Measurements from ENCODE around the gene SEC23IP. TPM values are rescaled to one million over a fixed set of nuclear protein-coding genes. Genes with fewer than 3 reads are reported as not detected.

The SEC23IP gene
- total RNA-seq, 1 donor: 28.6 TPM

DNA sequence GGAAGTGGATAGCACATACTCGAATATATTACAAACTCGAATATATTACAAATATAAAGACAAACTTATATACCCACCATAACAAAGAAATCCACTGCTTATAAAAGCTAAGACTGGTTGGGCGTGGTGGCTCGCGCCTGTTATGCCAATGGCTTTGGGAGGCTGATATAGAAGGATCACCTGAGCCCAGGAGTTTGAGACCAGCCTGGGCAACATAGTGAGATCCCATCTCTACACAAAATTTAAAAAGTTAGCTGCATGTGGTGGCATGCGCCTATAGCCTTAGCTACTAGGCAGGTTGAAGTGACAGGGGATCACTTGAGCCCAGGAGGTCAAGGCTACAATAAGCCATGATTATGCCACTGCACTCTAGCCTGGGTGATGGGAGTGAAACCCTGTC lies 40.3 kb upstream of the SEC23IP start:
- no peaks in the 10 kb centered on the region for H4K20me1 ChIP-seq (ENCODE audit: insufficient read depth, low read length)
- peaks cover 52% of the 10 kb centered on the region for H3K36me3 ChIP-seq (ENCODE audit: insufficient read depth, low read length)

DNA sequence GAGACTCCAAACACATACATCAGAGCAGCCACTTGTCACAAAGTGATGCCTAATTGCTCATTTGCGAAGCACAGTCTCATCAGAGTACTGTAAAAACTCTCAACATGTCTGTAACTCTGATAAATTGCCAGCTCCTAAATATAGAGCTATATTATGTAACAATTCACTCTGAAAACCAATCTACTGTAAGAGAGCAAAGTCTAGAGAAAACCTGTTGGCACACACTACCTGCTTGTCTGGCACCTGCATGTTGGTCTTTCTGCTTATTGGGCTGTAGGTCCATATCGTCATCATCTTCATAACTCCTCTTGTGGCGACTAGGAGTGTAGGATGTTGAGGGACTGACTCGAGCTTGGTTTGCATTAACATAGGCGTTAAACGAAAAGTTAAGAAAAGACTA lies 39.7 kb upstream of the SEC23IP start:
- Histone ChIP-seq H3K4me2 (ENCODE audit: insufficient read depth, low read length) (no peak overlapping the region), H3K4me3 (ENCODE audit: insufficient read depth, low read length) (no peak overlapping the region), H3K79me2 (ENCODE audit: insufficient read depth, low read length) (no peaks in the 10 kb centered on the region), H3K27ac (ENCODE audit: low read depth, low read length) (no peak overlapping the region), H3K4me1 (ENCODE audit: insufficient read depth, low read length) (peaks cover 15% of the 10 kb centered on the region), H3K36me3 (ENCODE audit: insufficient read depth, low read length) (peaks cover 51% of the 10 kb centered on the region), H3K9me3 (ENCODE audit: low read depth, low read length) (no peaks in the 10 kb centered on the region), H2AFZ (ENCODE audit: low read length) (no peak overlapping the region), H4K20me1 (ENCODE audit: insufficient read depth, low read length) (no peaks in the 10 kb centered on the region), H3K27me3 (ENCODE audit: insufficient read depth, low read length) (no peaks in the 10 kb centered on the region)
- no peak for DNase-seq (ENCODE audit: insufficient read length, low spot score, missing footprints)
- TF ChIP-seq, protein P1, sequence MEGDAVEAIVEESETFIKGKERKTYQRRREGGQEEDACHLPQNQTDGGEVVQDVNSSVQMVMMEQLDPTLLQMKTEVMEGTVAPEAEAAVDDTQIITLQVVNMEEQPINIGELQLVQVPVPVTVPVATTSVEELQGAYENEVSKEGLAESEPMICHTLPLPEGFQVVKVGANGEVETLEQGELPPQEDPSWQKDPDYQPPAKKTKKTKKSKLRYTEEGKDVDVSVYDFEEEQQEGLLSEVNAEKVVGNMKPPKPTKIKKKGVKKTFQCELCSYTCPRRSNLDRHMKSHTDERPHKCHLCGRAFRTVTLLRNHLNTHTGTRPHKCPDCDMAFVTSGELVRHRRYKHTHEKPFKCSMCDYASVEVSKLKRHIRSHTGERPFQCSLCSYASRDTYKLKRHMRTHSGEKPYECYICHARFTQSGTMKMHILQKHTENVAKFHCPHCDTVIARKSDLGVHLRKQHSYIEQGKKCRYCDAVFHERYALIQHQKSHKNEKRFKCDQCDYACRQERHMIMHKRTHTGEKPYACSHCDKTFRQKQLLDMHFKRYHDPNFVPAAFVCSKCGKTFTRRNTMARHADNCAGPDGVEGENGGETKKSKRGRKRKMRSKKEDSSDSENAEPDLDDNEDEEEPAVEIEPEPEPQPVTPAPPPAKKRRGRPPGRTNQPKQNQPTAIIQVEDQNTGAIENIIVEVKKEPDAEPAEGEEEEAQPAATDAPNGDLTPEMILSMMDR (IDR thresholded peaks at IDR 0.05; ENCODE audit: extremely low read depth, low read depth, low read length): no peak

More for the DNA sequence above, 40.3 kb upstream of the SEC23IP start:
- no peaks in the 10 kb centered on the region for H3K79me2 ChIP-seq (ENCODE audit: insufficient read depth, low read length)
- no peak overlapping the region for H3K27ac ChIP-seq (ENCODE audit: low read depth, low read length)
- H2AFZ ChIP-seq (ENCODE audit: low read length): no peak overlapping the region
- no peak for DNase-seq (ENCODE audit: insufficient read length, low spot score, missing footprints)
- peaks cover 15% of the 10 kb centered on the region for H3K4me1 ChIP-seq (ENCODE audit: insufficient read depth, low read length)
- TF ChIP-seq, protein P1 (IDR thresholded peaks at IDR 0.05; ENCODE audit: extremely low read depth, low read depth, low read length): no peak
- no peaks in the 10 kb centered on the region for H3K27me3 ChIP-seq (ENCODE audit: insufficient read depth, low read length)
- H3K4me3 ChIP-seq (ENCODE audit: insufficient read depth, low read length): no peak overlapping the region
- H3K4me2 ChIP-seq (ENCODE audit: insufficient read depth, low read length): no peak overlapping the region
- no peaks in the 10 kb centered on the region for H3K9me3 ChIP-seq (ENCODE audit: low read depth, low read length)

DNA sequence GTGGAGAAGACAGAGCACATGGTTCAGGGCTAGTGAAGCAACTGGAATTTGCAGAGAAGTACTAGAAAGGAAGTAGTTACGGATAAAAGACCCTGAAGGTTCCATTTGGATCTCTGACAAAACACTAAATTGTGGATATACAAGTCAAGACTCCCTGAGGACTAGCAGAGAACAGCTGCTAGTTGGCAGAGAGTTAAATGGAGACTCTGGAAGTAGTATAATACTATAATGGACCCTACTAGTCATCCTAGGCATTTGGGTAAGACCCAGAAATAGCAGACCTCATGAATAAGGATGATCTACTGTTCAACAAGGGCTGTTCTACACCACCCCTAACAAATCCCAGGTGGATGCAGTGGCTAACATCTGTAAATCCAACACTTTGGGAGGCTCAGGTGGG lies 39.0 kb upstream of the SEC23IP start:
- H3K4me2 ChIP-seq (ENCODE audit: insufficient read depth, low read length): no peak overlapping the region
- H3K36me3 ChIP-seq (ENCODE audit: insufficient read depth, low read length): peaks cover 49% of the 10 kb centered on the region
- H3K27me3 ChIP-seq (ENCODE audit: insufficient read depth, low read length): no peaks in the 10 kb centered on the region
- H3K79me2 ChIP-seq (ENCODE audit: insufficient read depth, low read length): peaks cover 6% of the 10 kb centered on the region
- H4K20me1 ChIP-seq (ENCODE audit: insufficient read depth, low read length): no peaks in the 10 kb centered on the region
- H3K9me3 ChIP-seq (ENCODE audit: low read depth, low read length): no peaks in the 10 kb centered on the region
- DNase-seq (ENCODE audit: insufficient read length, low spot score, missing footprints): no peak
- TF ChIP-seq, protein P1 (IDR thresholded peaks at IDR 0.05; ENCODE audit: extremely low read depth, low read depth, low read length): no peak
- no peak overlapping the region for H2AFZ ChIP-seq (ENCODE audit: low read length)
- peaks cover 15% of the 10 kb centered on the region for H3K4me1 ChIP-seq (ENCODE audit: insufficient read depth, low read length)
- no peak overlapping the region for H3K4me3 ChIP-seq (ENCODE audit: insufficient read depth, low read length)
- H3K27ac ChIP-seq (ENCODE audit: low read depth, low read length): no peak overlapping the region

DNA sequence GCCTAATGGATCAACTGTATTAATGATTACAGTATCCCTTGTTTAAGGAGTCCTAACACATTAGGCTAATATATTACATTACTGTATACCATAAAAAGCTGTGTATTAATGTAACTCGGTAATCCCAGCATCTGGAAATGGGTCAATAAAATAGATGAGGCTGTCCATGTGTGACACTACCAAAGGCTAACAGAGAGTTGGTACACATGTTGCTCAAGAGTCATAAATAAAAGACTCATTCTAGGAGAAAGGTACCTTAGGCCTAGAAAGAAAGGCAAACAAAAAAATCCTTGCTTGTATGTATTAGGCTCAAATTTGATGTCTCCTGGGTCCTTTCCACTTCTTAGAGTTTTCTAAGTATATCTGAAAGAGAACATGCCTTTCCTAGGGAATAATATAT lies 34.5 kb upstream of the SEC23IP start:
- Histone ChIP-seq H3K4me2 (ENCODE audit: insufficient read depth, low read length) (no peak overlapping the region), H3K4me3 (ENCODE audit: insufficient read depth, low read length) (no peak overlapping the region), H3K79me2 (ENCODE audit: insufficient read depth, low read length) (peaks cover 49% of the 10 kb centered on the region), H3K4me1 (ENCODE audit: insufficient read depth, low read length) (no peaks in the 10 kb centered on the region), H3K27ac (ENCODE audit: low read depth, low read length) (no peak overlapping the region), H3K27me3 (ENCODE audit: insufficient read depth, low read length) (no peaks in the 10 kb centered on the region), H3K9me3 (ENCODE audit: low read depth, low read length) (no peaks in the 10 kb centered on the region), H2AFZ (ENCODE audit: low read length) (no peak overlapping the region), H4K20me1 (ENCODE audit: insufficient read depth, low read length) (peaks cover 21% of the 10 kb centered on the region), H3K36me3 (ENCODE audit: insufficient read depth, low read length) (peaks cover 23% of the 10 kb centered on the region)
- TF ChIP-seq, protein P1 (IDR thresholded peaks at IDR 0.05; ENCODE audit: extremely low read depth, low read depth, low read length): no peak
- DNase-seq (ENCODE audit: insufficient read length, low spot score, missing footprints): no peak
